Thyroid gland (tissue), 4 donors: Measurements from ENCODE around the gene CACNG4.

Experiments used
- CTCF ChIP-seq, 6 experiments: fragments of 200-600 bp in 3 of 6; fragments of 450-650 bp in 3 of 6; sonication (generic) in 3 of 6; IDR thresholded peaks; one replicate each; pipeline ENCODE4 v1.5.1; 2016 to 2019; ENCODE audit warnings: antibody characterized with exemption in 6 of 6, mild to moderate bottlenecking in 2 of 6, inconsistent platforms in 1 of 6, moderate library complexity in 1 of 6
- POLR2A ChIP-seq, 2 donors: fragments of 450-650 bp; IDR thresholded peaks; one replicate each; pipeline ENCODE4 v1.6.1; 2017; ENCODE audit warnings: antibody characterized with exemption in 2 of 2, mild to moderate bottlenecking in 2 of 2, moderate library complexity in 1 of 2

GRCh38 chr17:66957343-66957742, 7.2 kb upstream of the CACNG4 start:
- TF ChIP-seq POLR2A (IDR thresholded peaks at IDR 0.05), result no peak
- no peak for TF ChIP-seq CTCF (IDR thresholded peaks at IDR 0.05)
